NT2/D1 (cell line): ENCODE measurements around the gene CYP1A1.

Source experiments
- SUZ12 ChIP-seq: IDR thresholded peaks from 2 replicates; pipeline ENCODE4 v1.6.1; 2011; ENCODE audit not compliant: insufficient read length, insufficient read depth; ENCODE audit errors: extremely low read depth
- YY1 ChIP-seq: IDR thresholded peaks from 2 replicates; pipeline ENCODE4 v1.6.1; 2011; ENCODE audit not compliant: insufficient read length, insufficient read depth

GRCh38 chr15:74746389-74746788 lies 21.1 kb upstream of the CYP1A1 start:
- TF ChIP-seq SUZ12: no peak
- no peak for TF ChIP-seq YY1
